HG03039 (cell line): ENCODE measurements around the gene SEC14L3.
"Not testable (repeated sequence)": the region's sequence is repeated elsewhere in the genome, so short reads cannot be mapped to it uniquely, and the experiment has no call there.

ENCODE experiments used
- ATAC-seq: cut with Tn5 transposase; IDR thresholded peaks from one replicate; pipeline ENCODE4 v1.9.1; 2021; ENCODE audit warnings: mild to moderate bottlenecking, moderate library complexity; ENCODE audit not compliant: unreplicated experiment

The SEC14L3 gene

GRCh38 chr22:30486661-30487115, 14.9 kb upstream of the SEC14L3 start:
- no peak for ATAC-seq

DNA sequence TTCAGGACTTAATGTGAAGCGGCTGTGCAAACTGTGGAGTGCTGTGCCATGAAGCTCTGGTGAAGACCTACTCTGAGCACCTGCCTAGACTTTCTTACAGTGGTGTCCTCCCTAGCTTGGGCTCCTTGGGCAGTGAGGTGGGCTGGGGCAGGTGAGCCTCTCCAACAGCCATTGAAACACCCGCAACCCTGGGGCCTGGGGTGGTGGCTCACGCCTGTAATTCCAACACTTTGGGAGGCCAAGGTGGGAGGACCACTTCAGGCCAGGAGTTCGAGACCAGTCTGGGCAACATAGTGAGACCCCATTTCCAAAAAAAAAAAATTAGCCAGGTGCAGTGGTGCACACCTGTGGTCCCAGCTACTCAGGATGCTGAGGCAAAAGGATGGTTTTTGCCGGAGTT, 14.3 kb upstream of the SEC14L3 start:
- ATAC-seq = no peak

DNA sequence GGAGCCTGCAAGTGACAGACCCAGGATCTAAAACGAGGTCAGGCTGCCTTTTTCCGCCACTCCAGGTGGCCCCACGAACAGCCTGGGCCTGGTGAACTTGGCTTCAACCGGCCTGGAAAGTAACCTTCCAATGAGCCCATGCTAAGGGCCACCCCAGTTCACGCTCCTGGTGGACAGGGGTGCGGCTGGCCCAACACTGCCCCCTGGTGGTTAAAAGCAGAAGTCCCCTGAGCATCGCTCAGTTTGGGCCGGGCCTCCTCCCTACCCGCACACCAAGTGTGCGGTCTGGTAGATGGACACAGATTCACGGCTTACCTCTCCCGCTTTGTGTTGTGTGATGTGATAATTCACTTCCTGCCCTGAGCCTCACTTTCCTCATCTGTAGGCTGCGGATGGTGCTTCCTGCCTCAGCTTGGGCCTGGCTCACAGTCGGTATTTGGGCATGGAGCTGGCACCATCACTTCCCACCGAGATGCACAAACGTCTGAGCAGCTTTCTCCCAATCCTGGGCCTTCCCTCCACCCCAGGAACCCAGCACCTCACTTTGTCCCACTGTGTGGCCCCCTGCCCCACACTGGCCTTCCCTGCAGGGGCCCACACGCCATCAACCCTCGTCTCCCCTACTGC, 13.7 kb upstream of the SEC14L3 start:
- ATAC-seq = no peak

DNA sequence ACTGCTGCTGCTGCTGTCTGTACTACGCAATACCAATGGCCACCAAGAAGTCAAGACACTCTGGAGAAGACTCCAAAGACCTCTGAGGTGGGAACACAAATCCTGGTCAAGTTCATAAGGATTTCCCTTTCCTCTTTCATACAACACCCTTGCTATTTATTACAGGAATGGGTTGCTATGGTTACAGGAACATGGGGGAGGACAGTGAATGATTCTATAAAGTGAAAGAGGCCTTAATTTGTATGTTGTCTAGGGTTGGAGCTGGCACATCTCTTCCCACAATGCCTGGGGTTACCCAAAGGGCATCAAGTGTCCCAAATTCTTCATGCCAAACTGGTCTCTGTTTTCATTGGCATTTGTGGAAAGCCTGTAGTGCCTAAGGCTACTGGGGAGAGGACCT, 11.4 kb upstream of the SEC14L3 start:
- no peak for ATAC-seq

DNA sequence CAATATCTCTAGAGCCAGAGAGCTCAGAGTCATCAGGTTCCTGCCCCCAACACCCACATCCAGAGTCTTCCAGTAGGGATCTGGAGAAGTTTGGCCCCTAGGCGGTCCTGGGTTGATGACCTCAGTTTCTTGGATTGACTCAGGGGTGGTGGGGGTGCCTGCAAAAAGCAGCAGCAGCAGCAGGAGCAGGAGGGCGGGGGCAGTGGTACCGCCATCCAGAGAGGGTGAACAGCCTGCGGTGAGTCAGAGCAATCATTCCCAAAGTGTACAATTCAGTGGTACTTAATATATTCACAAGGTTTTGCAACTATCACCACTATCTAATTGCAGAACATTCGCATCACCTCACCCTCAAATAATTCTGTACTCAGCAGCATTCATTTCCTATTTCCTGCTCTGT, 9.9 kb upstream of the SEC14L3 start:
- no peak for ATAC-seq

DNA sequence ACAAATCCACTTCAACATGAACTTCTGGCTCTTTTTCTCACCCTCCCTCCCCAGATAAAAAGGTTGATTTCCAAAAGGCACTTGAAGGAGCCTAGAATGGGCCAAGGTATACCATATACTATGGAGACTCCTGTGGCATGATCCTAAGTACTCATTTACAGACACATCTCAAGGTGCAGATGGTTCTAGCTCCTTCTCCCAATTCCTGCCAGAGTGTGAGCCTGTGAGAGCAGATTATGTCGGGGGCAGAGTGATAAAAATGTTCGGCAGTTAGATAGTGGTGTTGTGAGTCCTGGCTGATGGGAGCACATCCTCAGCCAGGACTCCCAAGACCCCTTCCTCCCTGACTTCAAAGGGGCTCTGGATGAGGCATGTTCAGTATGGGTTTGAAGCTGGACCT, 8.2 kb upstream of the SEC14L3 start:
- ATAC-seq = no peak

DNA sequence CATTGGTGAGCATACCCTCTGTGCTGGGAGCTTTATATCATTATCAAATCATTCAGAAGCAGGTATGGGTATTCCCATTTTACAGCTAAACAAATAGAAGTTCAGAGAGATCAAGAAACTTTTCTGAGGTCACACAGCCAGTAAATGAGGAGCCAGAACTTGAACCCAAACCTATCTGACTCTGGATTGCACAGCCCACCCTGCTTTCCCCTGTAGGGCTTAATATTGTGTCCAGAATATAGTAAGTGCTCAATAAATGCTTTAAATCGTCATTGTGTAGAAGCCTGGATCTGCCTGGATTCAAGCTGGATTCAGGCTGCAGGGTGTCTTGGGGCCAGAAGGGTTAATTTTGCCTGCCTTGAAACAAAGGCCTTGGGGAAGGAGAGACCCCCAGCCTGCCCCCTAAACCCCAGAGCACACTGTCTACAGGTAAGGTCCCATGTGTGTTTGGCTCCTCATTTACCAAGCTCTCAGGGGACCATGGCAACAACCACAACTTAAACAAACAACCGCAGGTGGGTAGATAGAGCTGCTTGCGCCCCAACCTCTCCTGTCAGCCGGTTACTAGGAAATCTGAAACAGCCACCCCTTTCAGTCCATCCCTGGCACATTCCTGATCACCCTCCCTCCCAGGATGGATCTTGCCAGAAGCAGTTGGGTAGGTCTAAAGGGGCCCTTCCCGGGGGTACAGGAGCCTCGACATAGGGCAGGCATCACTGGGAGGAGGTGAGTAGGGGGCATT, 3.0 kb upstream of the SEC14L3 start:
- ATAC-seq = no peak

DNA sequence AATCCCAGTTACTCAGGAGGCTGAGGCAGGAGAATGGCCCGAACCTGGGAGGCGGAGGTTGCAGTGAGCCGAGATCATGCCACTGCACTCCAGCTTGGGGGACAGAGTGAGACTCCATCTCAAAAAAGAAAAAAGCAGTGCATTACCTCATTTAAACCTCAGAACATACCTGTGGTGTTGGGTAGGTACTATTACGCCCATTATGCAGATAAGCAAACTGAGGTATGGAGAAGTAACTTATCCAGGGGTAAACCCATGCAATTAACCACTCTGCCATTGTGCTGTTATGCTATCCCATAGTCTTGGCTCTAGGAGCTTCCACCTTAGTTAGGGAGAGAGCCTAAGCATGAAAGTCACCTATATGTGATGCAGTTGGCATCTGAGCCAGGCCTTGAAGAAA, 2.3 kb upstream of the SEC14L3 start:
- ATAC-seq = no peak

GRCh38 chr22:30472994-30473720, 1.3 kb upstream of the SEC14L3 start:
- no peak for ATAC-seq

- ATAC-seq = no peak
Observed at GRCh38 chr22:30470655-30471054, 1.2 kb downstream of the SEC14L3 start.

DNA sequence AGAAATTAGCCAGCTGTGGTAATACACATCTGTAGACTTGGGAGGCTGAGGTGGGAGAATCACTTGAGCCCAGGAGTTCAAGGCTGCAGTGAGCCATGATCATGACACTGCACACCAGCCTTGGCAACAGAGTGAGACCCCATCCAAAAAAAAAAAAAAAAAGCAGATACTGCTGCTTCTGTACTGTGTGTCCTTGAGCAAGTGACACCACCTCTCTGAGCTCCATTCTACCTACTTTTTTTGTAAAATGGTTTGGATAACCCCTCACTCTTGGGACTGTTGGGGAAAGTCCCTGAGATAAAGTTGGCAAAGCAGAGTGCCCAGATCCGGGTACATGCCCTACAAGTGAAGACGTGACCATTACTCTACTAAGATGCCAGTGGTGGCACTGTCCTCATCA, 2.7 kb downstream of the SEC14L3 start:
- no peak for ATAC-seq

DNA sequence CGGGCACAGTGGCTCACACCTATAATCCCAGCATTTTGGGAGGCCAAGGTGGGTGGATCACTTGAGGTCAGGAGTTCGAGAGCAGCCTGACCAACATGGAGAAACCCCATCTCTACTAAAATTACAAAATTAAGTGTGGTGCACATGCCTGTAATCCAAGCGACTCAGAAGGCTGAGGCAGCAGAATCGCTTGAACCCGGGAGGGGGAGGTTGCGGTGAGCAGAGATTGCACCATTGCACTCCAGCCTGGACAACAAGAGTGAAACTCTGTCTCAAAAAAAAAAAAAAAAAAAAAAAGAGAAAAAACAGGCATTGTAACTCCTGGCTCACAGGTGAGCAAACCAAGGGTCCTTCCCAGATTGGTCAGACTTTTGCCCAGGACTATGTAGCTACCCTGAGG, 11.3 kb downstream of the SEC14L3 start:
- not testable (repeated sequence) for ATAC-seq

GRCh38 chr22:30460147-30460546, 11.7 kb downstream of the SEC14L3 start:
- no peak for ATAC-seq

DNA sequence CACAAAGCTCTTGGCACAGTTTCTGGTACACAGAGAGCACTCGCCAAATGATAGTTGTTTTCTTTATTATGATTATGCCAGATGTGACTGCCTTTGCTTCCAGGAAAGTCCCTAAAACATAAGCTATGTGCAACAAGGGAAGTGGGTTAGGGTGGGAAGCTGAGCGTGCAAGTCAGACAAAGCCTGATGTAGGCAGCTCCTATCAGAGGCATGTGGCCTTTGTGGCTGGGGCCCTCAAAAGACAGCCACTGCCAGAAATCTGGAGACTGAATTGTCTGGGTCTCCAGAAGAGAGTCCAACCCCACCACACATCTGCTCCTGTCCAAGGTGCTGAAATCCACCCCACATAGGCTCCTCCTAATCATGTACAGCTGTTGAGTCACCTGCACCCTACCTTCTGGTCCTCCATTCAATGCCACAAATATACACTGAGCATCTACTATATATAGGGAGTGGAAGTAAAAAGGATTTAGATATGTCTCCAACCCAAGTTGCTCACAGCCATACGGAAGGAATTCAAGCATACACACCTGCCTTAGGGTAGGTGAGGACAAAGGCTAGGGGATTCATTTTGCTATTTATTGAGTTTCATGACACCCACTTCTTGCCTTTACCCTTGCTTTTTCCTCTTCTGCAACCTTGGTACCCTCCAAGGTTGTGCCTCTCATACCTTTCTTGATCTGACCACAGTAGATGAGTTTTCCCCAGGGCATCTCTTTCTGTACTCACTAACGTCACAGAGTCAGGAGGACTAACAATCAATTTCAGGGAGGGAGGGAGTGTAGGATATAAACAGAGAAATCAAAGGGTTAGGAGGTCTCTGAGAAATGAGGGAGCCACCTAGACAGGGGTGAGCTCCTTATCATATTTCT, 12.4 kb downstream of the SEC14L3 start:
- no peak for ATAC-seq

DNA sequence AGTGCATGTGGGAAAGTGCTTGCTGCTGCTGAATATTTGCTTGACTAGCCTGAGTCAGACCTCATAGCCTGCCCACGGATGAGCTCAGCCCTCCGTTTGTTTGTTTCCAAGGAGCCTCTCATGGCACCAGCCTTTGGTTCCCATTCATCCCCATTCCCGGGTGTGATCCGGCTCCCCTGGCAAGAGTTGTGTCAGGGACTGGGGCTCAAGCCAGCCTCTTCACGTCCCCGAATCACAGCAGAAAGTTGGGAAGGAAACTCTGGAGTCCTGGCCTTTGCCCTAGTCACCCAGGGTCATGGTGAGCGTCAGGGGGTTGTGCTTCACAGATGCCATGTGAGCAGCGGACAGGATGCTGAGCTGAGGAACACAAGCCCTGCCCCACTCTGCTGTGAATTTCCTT, 13.8 kb downstream of the SEC14L3 start:
- no peak for ATAC-seq

DNA sequence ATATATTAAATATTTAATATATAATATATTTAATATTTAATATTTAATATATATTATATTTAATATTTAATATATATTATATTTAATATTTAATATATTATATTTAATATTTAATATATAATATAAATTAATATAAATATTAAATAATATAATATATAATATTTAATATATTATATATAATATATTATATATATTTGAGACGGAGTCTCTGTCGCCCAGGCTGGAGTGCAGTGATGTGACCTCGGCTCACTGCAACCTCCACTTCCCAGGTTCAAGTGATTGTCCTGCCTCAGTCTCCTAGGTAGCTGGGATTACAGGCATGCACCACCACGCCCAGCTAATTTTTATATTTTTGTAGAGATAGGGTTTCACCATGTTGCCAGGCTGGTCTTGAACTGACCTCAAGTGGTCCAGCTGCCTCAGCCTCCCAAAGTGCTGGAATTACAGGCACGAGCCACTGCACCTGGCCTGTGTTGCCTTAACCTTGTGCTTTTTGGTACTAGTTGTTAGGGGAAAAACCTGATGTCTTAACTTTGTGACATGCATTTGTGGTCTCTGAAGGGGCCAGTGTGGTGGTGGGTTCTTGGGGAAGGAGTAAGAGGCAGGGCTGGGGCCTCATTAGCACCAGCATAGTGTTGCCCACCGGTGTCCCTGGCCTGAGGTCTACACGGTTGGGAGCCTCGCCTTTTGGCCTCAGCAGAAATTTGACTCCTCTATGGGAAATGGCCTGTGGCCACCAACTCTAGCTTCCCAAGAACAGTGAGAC, 16.6 kb downstream of the SEC14L3 start:
- ATAC-seq = no peak

- ATAC-seq = no peak
Observed at GRCh38 chr22:30453731-30454510, 17.9 kb downstream of the SEC14L3 start.

DNA sequence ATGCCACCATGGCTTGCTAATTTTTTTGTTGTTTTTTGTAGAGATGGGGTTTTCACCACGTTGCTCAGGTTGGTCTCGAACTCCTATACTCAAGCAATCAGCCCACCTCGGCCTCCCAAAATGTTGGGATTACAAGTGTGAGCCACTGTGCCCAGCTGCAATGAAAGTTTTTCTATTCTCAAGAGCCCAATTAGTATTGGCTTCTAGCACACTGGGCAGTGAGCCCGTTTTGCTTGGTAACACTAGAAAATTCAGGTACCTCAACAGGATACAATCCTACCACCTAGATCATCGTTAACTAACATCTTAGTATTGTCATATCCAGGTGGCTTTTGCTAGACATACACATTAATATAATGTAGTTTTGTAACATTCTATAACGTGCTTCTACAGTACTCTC, 19.0 kb downstream of the SEC14L3 start:
- no peak for ATAC-seq

DNA sequence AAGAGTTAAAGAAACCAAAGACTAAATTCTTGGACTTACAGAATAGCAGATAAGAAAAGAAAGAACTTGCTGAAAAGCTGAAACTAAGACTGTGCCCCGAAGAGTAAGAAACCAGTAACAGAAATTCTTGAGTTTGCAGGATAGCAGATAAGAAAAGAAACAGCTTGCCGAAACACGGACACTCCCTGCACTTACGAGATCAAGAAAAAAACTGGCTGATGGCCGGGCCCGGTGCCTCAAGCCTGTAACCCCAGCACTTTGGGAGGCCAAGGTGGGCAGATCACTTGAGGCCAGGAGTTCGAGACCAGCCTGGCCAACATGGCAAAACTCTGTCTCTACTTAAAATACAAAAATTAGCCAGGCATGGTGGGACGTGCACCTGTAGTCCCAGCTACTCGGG, 20.3 kb downstream of the SEC14L3 start:
- not testable (repeated sequence) for ATAC-seq

DNA sequence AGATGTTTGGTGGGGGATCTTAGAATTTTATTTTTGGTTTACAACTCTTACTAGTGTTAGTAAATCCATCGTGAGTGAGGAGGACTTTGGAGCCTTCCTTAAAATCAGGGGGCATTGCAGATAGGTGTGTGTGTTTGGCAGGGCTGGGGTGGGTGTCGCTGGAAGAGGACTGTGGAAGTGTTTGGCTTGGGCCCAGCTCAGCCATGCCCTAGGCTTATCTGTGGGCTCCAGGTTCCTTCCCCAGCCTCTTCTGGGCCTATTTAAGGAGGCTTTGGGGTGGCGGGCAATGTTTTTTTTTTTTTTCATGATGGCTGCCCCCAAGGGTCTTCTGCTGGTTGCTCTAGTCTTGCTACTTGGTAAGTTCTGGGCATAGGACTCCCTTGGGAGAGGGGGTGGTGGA, 24.2 kb downstream of the SEC14L3 start:
- no peak for ATAC-seq
